Left lung (tissue), 10 donors: ENCODE data around the gene SSR1. TPM values are rescaled to one million over a fixed set of nuclear protein-coding genes. Genes with fewer than 3 reads are reported as not detected.

Experiments used
- ATAC-seq: fragments of 200-7000 bp; cut with Tn5 transposase; one replicate; pipeline ENCODE4 v1.9.1; 2020; ENCODE audit warnings: moderate library complexity
- DNase-seq, 4 donors: peaks; one replicate each; pipeline ENCODE4 v3.0.0-alpha.2; 2013 to 2020
- H3K27ac ChIP-seq, 2 donors: fragments of 200-600 bp; sonication (generic) in 1 of 2; one replicate each; pipeline versions ENCODE4 v1.5.0 to v1.8.0; 2020 to 2021
- H3K27me3 ChIP-seq, 2 donors: fragments of 200-600 bp; sonication (generic) in 1 of 2; one replicate each; pipeline versions ENCODE4 v1.5.0 to v1.8.0; 2020 to 2021
- H3K36me3 ChIP-seq, 2 donors: fragments of 200-600 bp; sonication (generic) in 1 of 2; one replicate each; pipeline versions ENCODE4 v1.5.0 to v1.8.0; 2020 to 2021
- H3K4me1 ChIP-seq, 2 donors: fragments of 200-600 bp; one replicate each; pipeline ENCODE4 v1.8.0; 2021
- H3K4me3 ChIP-seq, 2 donors: fragments of 200-600 bp; sonication (generic) in 1 of 2; one replicate each; pipeline versions ENCODE4 v1.5.0 to v1.8.0; 2020 to 2021; ENCODE audit warnings: mild to moderate bottlenecking in 1 of 2
- H3K9me3 ChIP-seq, 2 donors: fragments of 200-600 bp; sonication (generic) in 1 of 2; one replicate each; pipeline versions ENCODE4 v1.5.0 to v1.8.0; 2020 to 2021
- intact Hi-C, 2 donors: fragments of 100-400 bp; cut with DNase I; formaldehyde crosslinking; loops; one replicate each; pipeline versions ENCODE4 v1.11.2 to v1.14.2; 2022
- polyA plus RNA-seq, 6 donors: library from polyadenylated mRNA; unstranded; fragments of 120-200 nt; gene quantifications; one replicate each; pipeline ENCODE4 v1.2.1, GENCODE V29; 2013; ENCODE audit not compliant: insufficient read length in 6 of 6
- total RNA-seq, 2 donors: library from RNA; stranded (reverse); fragmentation: NEBNext Ultra II Directional; extraction: Animal tissue kit (Norgen Biotek cat#: 25700); gene quantifications; one replicate each; pipeline ENCODE4 v1.2.1, GENCODE V29; 2021
- TF ChIP-seq, protein P1 (sequence below), 2 donors: fragments of 200-600 bp; sonication (generic) in 1 of 2; IDR thresholded peaks; one replicate each; pipeline versions ENCODE4 v1.5.0 to v1.8.0; 2021; ENCODE audit warnings: antibody characterized with exemption in 2 of 2
- donor health status: DM: no; HTN: yes; CAD: no.
- donor health status: DM: no; HTN: no; CAD: no.

The SSR1 gene
- total and polyA plus RNA-seq, 8 donors = 111 to 247 (median 124) TPM

DNA sequence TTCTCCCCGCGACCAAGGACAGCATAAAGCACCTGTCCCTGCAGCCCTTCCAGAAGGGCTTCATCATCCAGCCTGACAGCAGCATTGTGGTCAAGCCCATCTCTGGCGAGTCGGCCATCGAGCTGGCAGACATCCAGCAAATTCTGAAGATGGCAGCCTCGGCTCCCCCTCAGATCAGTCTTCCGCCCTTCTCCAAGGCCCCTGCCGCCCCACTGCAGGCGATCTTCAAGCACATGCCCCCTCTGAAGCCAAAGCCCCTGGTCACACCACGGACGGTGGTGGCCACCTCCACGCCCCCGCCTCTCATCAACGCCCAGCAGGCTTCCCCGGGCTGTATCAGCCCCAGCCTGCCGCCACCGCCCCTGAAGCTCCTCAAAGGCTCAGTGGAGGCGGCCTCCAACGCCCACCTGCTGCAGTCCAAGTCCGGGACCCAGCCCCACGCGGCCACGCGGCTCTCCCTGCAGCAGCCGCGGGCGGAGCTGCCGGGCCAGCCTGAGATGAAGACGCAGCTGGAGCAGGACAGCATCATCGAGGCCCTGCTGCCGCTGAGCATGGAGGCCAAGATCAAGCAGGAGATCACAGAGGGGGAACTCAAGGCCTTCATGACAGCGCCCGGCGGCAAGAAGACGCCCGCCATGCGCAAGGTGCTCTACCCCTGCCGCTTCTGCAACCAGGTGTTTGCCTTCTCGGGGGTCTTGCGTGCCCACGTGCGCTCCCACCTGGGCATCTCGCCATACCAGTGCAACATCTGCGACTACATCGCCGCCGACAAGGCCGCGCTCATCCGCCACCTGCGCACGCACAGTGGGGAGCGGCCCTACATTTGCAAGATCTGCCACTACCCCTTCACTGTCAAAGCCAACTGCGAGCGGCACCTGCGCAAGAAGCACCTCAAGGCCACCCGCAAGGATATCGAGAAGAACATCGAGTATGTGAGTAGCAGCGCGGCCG lies 83.3 kb downstream of the SSR1 start:
- TF ChIP-seq, protein P1, sequence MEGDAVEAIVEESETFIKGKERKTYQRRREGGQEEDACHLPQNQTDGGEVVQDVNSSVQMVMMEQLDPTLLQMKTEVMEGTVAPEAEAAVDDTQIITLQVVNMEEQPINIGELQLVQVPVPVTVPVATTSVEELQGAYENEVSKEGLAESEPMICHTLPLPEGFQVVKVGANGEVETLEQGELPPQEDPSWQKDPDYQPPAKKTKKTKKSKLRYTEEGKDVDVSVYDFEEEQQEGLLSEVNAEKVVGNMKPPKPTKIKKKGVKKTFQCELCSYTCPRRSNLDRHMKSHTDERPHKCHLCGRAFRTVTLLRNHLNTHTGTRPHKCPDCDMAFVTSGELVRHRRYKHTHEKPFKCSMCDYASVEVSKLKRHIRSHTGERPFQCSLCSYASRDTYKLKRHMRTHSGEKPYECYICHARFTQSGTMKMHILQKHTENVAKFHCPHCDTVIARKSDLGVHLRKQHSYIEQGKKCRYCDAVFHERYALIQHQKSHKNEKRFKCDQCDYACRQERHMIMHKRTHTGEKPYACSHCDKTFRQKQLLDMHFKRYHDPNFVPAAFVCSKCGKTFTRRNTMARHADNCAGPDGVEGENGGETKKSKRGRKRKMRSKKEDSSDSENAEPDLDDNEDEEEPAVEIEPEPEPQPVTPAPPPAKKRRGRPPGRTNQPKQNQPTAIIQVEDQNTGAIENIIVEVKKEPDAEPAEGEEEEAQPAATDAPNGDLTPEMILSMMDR (IDR thresholded peaks at IDR 0.05) = no peak
- DNase-seq (no peak), ATAC-seq (no peak)
- Histone ChIP-seq H3K4me3 (no peak overlapping the region), H3K4me1 (peaks cover 0 to 9% of the 10 kb centered on the region in 2 donors), H3K36me3 (peaks cover 14 to 98% of the 10 kb centered on the region in 2 donors), H3K27me3 (no peaks in the 10 kb centered on the region), H3K27ac (no peak overlapping the region), H3K9me3 (no peaks in the 10 kb centered on the region)
- intact Hi-C loops = no loop called here

DNA sequence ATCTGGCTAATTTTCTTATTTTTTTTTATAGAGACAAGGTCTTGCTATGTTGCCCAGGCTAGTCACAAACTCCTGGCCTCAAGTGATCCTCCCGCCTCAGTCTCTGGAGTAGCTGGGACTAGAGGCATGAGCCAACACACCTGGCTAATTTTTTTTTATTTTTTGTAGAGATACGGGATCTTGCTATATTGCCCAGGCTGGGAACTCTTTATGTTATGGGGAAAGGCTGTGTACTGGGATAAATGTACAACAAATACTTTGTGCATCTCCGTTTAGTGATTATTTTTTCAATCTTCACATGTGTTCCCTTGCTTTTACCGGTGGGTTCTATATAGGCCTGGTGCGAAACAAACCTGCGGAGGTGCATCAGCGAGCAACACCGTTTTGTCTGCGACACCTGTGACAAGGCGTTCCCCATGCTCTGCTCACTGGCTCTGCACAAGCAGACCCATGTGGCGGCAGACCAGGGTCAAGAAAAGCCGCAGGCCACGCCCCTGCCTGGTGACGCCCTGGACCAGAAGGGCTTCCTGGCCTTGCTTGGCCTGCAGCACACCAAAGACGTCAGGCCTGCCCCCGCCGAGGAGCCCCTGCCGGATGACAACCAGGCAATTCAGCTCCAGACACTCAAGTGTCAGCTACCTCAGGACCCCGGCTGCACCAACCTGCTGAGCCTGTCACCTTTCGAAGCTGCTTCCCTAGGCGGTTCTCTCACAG lies 84.2 kb downstream of the SSR1 start:
- DNase-seq (no peak), ATAC-seq (no peak)
- no peaks in the 10 kb centered on the region for H3K27me3 ChIP-seq
- H3K4me1 ChIP-seq = peaks cover 0 to 15% of the 10 kb centered on the region in 2 donors
- no peak overlapping the region for H3K27ac ChIP-seq
- intact Hi-C loops = no loop called here
- no peak overlapping the region for H3K4me3 ChIP-seq
- peaks cover 14 to 94% of the 10 kb centered on the region in 2 donors for H3K36me3 ChIP-seq
- H3K9me3 ChIP-seq = no peaks in the 10 kb centered on the region
- TF ChIP-seq, protein P1 (IDR thresholded peaks at IDR 0.05) = no peak

DNA sequence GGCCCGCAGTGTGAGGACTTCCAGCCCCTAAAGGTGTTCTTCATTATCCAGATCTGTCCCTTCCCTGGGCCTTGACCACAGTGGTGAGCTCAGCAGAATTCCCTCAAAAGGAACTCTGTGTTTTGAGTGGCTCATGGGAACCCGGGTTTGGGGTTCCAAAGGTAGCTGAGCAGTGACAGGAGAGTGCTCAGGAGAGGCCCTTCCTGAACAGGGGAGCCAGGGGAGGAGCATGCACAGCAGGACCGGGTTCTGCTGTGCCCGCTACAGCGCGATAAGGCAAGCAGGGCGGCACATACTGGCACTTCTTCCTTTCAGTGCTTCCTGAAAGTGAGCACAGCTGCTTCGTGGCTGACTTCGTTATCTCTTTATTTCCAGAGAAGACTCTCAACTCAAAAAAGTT lies 88.3 kb downstream of the SSR1 start:
- TF ChIP-seq, protein P1 (IDR thresholded peaks at IDR 0.05) = no peak
- intact Hi-C loops = no loop called here
- H3K4me3 ChIP-seq = no peak overlapping the region
- no peaks in the 10 kb centered on the region for H3K9me3 ChIP-seq
- peaks cover 7 to 73% of the 10 kb centered on the region in 2 donors for H3K36me3 ChIP-seq
- no peaks in the 10 kb centered on the region for H3K27me3 ChIP-seq
- ATAC-seq = no peak
- H3K27ac ChIP-seq = peak overlapping the region in 1 of 2 donors; percentile 34
- peaks cover 0 to 19% of the 10 kb centered on the region in 2 donors for H3K4me1 ChIP-seq
- no peak for DNase-seq

DNA sequence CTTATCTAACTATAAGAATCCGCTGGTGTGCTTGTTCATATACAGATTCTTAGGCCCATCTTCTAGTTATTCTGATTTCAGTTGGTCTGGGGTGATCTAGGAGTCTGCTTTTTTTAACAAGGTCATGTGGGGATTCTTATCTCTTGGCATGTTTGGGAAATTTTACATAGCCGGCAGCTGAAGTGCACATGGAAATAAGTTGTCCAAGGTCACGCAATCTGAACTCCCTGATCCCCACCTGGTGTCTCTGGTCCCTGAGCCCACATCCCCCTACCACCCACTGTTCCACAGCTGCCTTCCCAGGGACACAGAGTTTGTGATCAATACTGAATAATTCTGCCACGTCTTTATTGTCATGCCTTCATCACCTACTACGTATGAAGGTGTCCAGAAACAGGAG lies 90.8 kb downstream of the SSR1 start:
- H3K4me1 ChIP-seq = peaks cover 13 to 45% of the 10 kb centered on the region in 2 donors
- peaks cover 7 to 52% of the 10 kb centered on the region in 2 donors for H3K36me3 ChIP-seq
- no peak for DNase-seq
- H3K4me3 ChIP-seq = no peak overlapping the region
- no peak overlapping the region for H3K27ac ChIP-seq
- intact Hi-C loops = no loop called here
- ATAC-seq = no peak
- TF ChIP-seq, protein P1 (IDR thresholded peaks at IDR 0.05) = no peak
- H3K27me3 ChIP-seq = no peaks in the 10 kb centered on the region
- no peaks in the 10 kb centered on the region for H3K9me3 ChIP-seq

DNA sequence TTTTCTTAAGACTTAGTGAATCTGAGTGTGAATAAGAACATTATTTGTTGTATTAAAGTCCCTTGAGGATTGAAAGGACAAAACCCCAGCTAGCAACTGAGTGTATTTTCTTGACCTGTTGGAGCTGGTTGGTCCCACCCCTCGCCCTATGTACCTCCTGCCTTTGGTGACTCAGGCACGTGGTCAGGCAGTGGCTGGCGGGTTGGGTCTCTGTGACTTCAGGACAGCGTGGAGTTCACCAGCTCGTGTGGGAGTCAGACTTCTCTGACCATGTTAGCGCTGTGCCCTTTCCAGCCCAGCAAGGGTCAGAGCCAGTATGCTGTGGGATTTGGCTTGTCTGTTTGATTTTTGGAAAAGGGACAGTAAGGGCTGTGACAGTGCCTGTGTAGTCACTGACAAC lies 93.7 kb downstream of the SSR1 start:
- Histone ChIP-seq H3K27ac (peak overlapping the region in 1 of 2 donors; percentile 28), H3K9me3 (no peaks in the 10 kb centered on the region), H3K27me3 (no peaks in the 10 kb centered on the region), H3K4me3 (no peak overlapping the region), H3K4me1 (peaks cover 13 to 57% of the 10 kb centered on the region in 2 donors), H3K36me3 (peaks cover 0 to 51% of the 10 kb centered on the region in 2 donors)
- intact Hi-C loops = no loop called here
- DNase-seq = no peak
- ATAC-seq = peak; percentile 15
- TF ChIP-seq, protein P1 (IDR thresholded peaks at IDR 0.05) = no peak
